CD14-positive monocyte (primary cell): ENCODE results near the gene PANX1. TPM values are rescaled to one million over a fixed set of nuclear protein-coding genes. Genes with fewer than 3 reads are reported as not detected.

Experiments used
- DNase-seq, 3 donors: peaks; one replicate each; pipeline ENCODE4 v3.0.0-alpha.2; 2011 to 2022
- H2AFZ ChIP-seq: 2 replicates; pipeline ENCODE4 v1.6.0; 2012; ENCODE audit warnings: mild to moderate bottlenecking, low read depth, low read length, inconsistent platforms; ENCODE audit not compliant: insufficient read depth, poor library complexity, severe bottlenecking
- H3K27ac ChIP-seq, 2 donors: 1 replicate in 1 of 2; 2 replicates in 1 of 2; pipeline ENCODE4 v1.5.1; 2012 to 2013; ENCODE audit warnings: low read length in 2 of 2, control low read depth in 1 of 2, inconsistent platforms in 1 of 2, low read depth in 1 of 2, mild to moderate bottlenecking in 1 of 2
- H3K27me3 ChIP-seq, 2 donors: one replicate each; pipeline versions ENCODE4 v1.6.0 to v1.6.1; 2011 to 2013; ENCODE audit warnings: low read length in 2 of 2; ENCODE audit not compliant: control insufficient read depth in 2 of 2, insufficient read depth in 2 of 2
- H3K36me3 ChIP-seq, 2 donors: replicated peaks in 1 of 2; 1 replicate in 1 of 2; 2 replicates in 1 of 2; pipeline versions ENCODE4 v1.5.1 to v1.6.1; 2012 to 2013; ENCODE audit warnings: low read length in 2 of 2, control low read depth in 1 of 2, inconsistent platforms in 1 of 2, mild to moderate bottlenecking in 1 of 2; ENCODE audit not compliant: insufficient read depth in 2 of 2, control insufficient read depth in 1 of 2
- H3K4me1 ChIP-seq, 2 donors: 1 replicate in 1 of 2; 2 replicates in 1 of 2; pipeline versions ENCODE4 v1.5.1 to v1.6.1; 2012 to 2013; ENCODE audit warnings: low read length in 2 of 2, control low read depth in 1 of 2, inconsistent platforms in 1 of 2, mild to moderate bottlenecking in 1 of 2, moderate library complexity in 1 of 2; ENCODE audit not compliant: insufficient read depth in 2 of 2, control insufficient read depth in 1 of 2
- H3K4me2 ChIP-seq: replicated peaks from 2 replicates; pipeline ENCODE3; 2012; ENCODE audit warnings: low read length, moderate library complexity, mild to moderate bottlenecking; ENCODE audit not compliant: poor library complexity, severe bottlenecking; ENCODE audit errors: extremely low read depth
- H3K4me3 ChIP-seq, 3 experiments: fragments of 200-600 bp in 1 of 3; sonication (generic) in 1 of 3; replicated peaks in 1 of 3; 1 replicate in 2 of 3; 2 replicates in 1 of 3; pipeline ENCODE4 v1.5.1; 2011 to 2013; ENCODE audit warnings: low read length in 3 of 3, mild to moderate bottlenecking in 3 of 3, control low read depth in 2 of 3, low read depth in 2 of 3, inconsistent platforms in 1 of 3, moderate library complexity in 1 of 3
- H3K79me2 ChIP-seq: 2 replicates; pipeline ENCODE4 v1.6.0; 2012; ENCODE audit warnings: mild to moderate bottlenecking, control low read depth, inconsistent platforms, low read length, moderate library complexity; ENCODE audit not compliant: insufficient read depth
- H3K9ac ChIP-seq: 2 replicates; pipeline ENCODE4 v1.6.0; 2017; ENCODE audit warnings: low read length, mild to moderate bottlenecking; ENCODE audit not compliant: insufficient read depth, poor library complexity, severe bottlenecking
- H3K9me3 ChIP-seq, 2 donors: replicated peaks in 1 of 2; 1 replicate in 1 of 2; 2 replicates in 1 of 2; pipeline versions ENCODE4 v1.5.1 to v1.6.1; 2012 to 2013; ENCODE audit warnings: low read length in 2 of 2, control low read depth in 1 of 2; ENCODE audit not compliant: control insufficient read depth in 1 of 2, insufficient read depth in 1 of 2
- H4K20me1 ChIP-seq: 2 replicates; pipeline ENCODE4 v1.6.0; 2012; ENCODE audit warnings: mild to moderate bottlenecking, low read length, control low read depth, moderate library complexity; ENCODE audit not compliant: insufficient read depth
- H3K27ac Mint-ChIP-seq, 7 donors: one replicate each; pipeline ENCODE4 v1.8.0; 2020; ENCODE audit warnings: mild to moderate bottlenecking in 7 of 7, mixed read lengths in 7 of 7, moderate library complexity in 6 of 7, inconsistent platforms in 2 of 7
- H3K27me3 Mint-ChIP-seq, 3 donors: one replicate each; pipeline ENCODE4 v1.8.0; 2021 to 2022; ENCODE audit warnings: low read depth in 3 of 3, mild to moderate bottlenecking in 3 of 3, mixed read lengths in 3 of 3, moderate library complexity in 3 of 3, inconsistent platforms in 1 of 3
- H3K36me3 Mint-ChIP-seq, 2 donors: one replicate each; pipeline ENCODE4 v1.8.0; 2020; ENCODE audit warnings: mixed read lengths in 2 of 2, inconsistent platforms in 1 of 2, mild to moderate bottlenecking in 1 of 2
- H3K4me1 Mint-ChIP-seq: one replicate; pipeline ENCODE4 v1.8.0; 2020; ENCODE audit warnings: mild to moderate bottlenecking, mixed read lengths
- H3K4me3 Mint-ChIP-seq, 2 donors: one replicate each; pipeline ENCODE4 v1.8.0; 2020; ENCODE audit warnings: mild to moderate bottlenecking in 2 of 2, mixed read lengths in 2 of 2, moderate library complexity in 1 of 2
- H3K9me3 Mint-ChIP-seq, 7 donors: one replicate each; pipeline ENCODE4 v1.8.0; 2020 to 2022; ENCODE audit warnings: mixed read lengths in 7 of 7, mild to moderate bottlenecking in 6 of 7, moderate library complexity in 6 of 7, inconsistent platforms in 2 of 7
- WGBS: methylation state at CpG from one replicate; pipeline ENCODE4 v1.1.5; 2013; ENCODE audit warnings: missing lambda C conversion rate; ENCODE audit not compliant: insufficient coverage; 5-methylcytosine and 5-hydroxymethylcytosine counted together
- intact Hi-C, 2 donors: fragments of 100-400 bp; cut with micrococcal nuclease; formaldehyde crosslinking; loops; one replicate each; pipeline versions ENCODE4 v1.15.0 to v1.15.1; 2023
- polyA plus RNA-seq, 3 donors: library from polyadenylated mRNA; depleted of rRNA in 1 of 3; unstranded in 2 of 3; stranded (reverse) in 1 of 3; fragments of 300-500 nt in 2 of 3; fragments of >200 nt in 1 of 3; fragmentation: Illumina TruSeq in 2 of 3; gene quantifications; 1 replicate in 2 of 3; 2 replicates in 1 of 3; pipeline ENCODE4 v1.2.3, GENCODE V29; 2012 to 2021
- TF ChIP-seq, protein P1 (sequence below): fragments of 200-600 bp; IDR thresholded peaks from one replicate; pipeline ENCODE4 v1.8.0; 2022; ENCODE audit warnings: antibody characterized with exemption, mild to moderate bottlenecking

Gene PANX1
- polyA plus RNA-seq, 3 donors = 6.9 to 15.7 (median 12.7) TPM

DNA sequence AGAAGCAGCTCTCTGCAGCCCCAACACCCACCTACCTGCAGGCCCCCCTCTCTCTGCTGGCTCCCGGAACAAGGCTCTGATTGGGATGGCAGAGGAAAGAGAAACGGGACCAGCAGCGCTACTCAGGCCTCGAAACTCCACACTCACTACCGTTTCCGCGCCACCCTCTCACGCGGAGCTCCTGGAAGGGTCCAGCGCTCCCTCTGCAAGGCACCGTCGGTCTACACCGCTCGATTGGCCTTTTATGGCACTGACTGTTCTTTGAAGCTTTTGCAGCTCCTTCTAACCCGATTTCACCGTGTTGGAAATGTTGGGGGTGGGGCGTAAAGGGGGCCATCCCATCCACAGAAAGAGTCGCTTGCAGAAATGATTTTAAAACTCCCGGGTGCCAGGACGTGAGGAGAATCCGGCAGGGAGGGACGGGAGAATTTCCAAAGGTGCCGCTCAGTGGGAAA, 323 bp upstream of the PANX1 start:
- Histone ChIP-seq H3K36me3 (no peaks in the 10 kb centered on the region), H3K9me3 (peaks cover 0 to 6% of the 10 kb centered on the region in 2 donors), H3K4me2 (peak overlapping the region; percentile 87), H3K4me1 (peaks cover 41 to 51% of the 10 kb centered on the region in 2 donors), H4K20me1 (peaks cover 40% of the 10 kb centered on the region), H2AFZ (peak overlapping the region; percentile 91), H3K27ac (peak overlapping the region; percentile 90 to 96), H3K9ac (peak overlapping the region; percentile 92), H3K27me3 (no peaks in the 10 kb centered on the region), H3K4me3 (peak overlapping the region; percentile 55 to 97 (median 88)), H3K79me2 (peaks cover 42% of the 10 kb centered on the region)
- WGBS = 0% methylated on average over 15 of the region's 23 CpGs
- intact Hi-C loops = no loop called here
- Mint-ChIP-seq H3K9me3 (peaks cover 4 to 16% (median 14%) of the 10 kb centered on the region in 7 donors), H3K4me3 (no peak overlapping the region), H3K4me1 (peaks cover 20% of the 10 kb centered on the region), H3K36me3 (peaks cover 0 to 5% of the 10 kb centered on the region in 2 donors), H3K27ac (peak overlapping the region in 6 of 7 donors; percentile 78 to 96 (median 90)), H3K27me3 (peaks cover 0 to 6% (median 2%) of the 10 kb centered on the region in 3 donors)
- TF ChIP-seq, protein P1, sequence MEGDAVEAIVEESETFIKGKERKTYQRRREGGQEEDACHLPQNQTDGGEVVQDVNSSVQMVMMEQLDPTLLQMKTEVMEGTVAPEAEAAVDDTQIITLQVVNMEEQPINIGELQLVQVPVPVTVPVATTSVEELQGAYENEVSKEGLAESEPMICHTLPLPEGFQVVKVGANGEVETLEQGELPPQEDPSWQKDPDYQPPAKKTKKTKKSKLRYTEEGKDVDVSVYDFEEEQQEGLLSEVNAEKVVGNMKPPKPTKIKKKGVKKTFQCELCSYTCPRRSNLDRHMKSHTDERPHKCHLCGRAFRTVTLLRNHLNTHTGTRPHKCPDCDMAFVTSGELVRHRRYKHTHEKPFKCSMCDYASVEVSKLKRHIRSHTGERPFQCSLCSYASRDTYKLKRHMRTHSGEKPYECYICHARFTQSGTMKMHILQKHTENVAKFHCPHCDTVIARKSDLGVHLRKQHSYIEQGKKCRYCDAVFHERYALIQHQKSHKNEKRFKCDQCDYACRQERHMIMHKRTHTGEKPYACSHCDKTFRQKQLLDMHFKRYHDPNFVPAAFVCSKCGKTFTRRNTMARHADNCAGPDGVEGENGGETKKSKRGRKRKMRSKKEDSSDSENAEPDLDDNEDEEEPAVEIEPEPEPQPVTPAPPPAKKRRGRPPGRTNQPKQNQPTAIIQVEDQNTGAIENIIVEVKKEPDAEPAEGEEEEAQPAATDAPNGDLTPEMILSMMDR = no peak
- DNase-seq = no peak

DNA sequence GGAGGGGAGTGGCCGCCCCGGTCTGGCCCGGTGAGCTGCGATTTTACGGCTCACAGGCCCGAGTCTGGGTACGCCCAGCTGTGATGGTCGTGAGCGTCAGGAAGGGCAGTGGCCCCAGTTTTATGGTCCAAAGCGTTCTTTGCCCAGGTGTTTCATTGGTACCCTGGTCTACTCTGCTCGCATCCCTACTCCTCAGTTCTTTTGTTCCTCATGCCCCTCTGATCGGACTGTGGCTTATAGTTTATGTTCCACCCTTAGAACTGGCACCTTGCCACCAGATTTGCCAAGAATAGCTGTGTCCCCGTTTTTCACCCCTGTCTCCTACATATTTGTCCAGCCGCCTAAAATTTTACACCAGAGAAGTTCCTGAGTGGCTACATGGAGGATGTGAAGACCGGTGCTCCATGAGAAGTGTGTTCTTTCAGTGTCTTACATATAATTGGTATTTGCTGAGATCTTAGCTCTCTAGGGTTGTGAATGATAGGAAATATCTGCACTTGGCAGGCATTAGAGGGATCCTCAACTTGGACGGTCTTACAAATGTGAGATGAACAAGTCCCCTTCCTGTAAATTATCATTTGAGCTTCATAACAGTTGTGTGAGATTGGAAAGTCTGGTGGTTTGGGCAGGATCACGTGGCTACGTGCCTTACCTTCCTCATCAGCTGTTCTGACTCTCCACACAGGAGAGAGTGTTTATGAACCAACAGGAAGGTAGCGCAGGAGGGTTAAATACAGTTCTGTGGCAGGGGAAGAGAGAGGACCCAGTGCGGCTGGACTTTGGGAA, 1.1 kb downstream of the PANX1 start:
- H3K27me3 ChIP-seq = no peaks in the 10 kb centered on the region
- peak in 2 of 3 donors; percentile 14 to 36 for DNase-seq
- H3K9me3 Mint-ChIP-seq = peaks cover 4 to 10% (median 9%) of the 10 kb centered on the region in 7 donors
- H3K9me3 ChIP-seq = peaks cover 0 to 6% of the 10 kb centered on the region in 2 donors
- peak overlapping the region; percentile 87 for H3K4me2 ChIP-seq
- TF ChIP-seq, protein P1 = no peak
- H3K27me3 Mint-ChIP-seq = peaks cover 0 to 6% (median 2%) of the 10 kb centered on the region in 3 donors
- H4K20me1 ChIP-seq = peaks cover 54% of the 10 kb centered on the region
- H3K36me3 ChIP-seq = no peaks in the 10 kb centered on the region
- peak overlapping the region; percentile 92 for H3K9ac ChIP-seq
- 9% methylated on average over 17 of the region's 20 CpGs for WGBS
- intact Hi-C loops = no loop called here
- peaks cover 0 to 7% of the 10 kb centered on the region in 2 donors for H3K36me3 Mint-ChIP-seq
- no peak overlapping the region for H3K27ac Mint-ChIP-seq
- no peak overlapping the region for H3K4me3 Mint-ChIP-seq
- peak overlapping the region; percentile 90 to 96 for H3K27ac ChIP-seq
- H3K4me3 ChIP-seq = peak overlapping the region; percentile 55 to 97 (median 88)
- peaks cover 33% of the 10 kb centered on the region for H3K4me1 Mint-ChIP-seq
- peaks cover 55% of the 10 kb centered on the region for H3K79me2 ChIP-seq
- peaks cover 55 to 64% of the 10 kb centered on the region in 2 donors for H3K4me1 ChIP-seq
- H2AFZ ChIP-seq = peak overlapping the region; percentile 91
